Measurements from ENCODE around the gene PCDHA7.
"Not testable (repeated sequence)": the region's sequence is repeated elsewhere in the genome, so short reads cannot be mapped to it uniquely, and the experiment has no call there.

- not testable (repeated sequence) for TF ChIP-seq POLR2A, CTCF (IDR thresholded peaks at IDR 0.05)
Observed at GRCh38 chr5:140834439-140835008, 455 bp downstream of the PCDHA7 start.
